ENCODE results near the gene IRF6. TPM values are rescaled to one million over a fixed set of nuclear protein-coding genes. Genes with fewer than 3 reads are reported as not detected.
A peak's percentile ranks its signal among the peaks of the same experiment; 100 is the strongest.

IRF6 gene
- total RNA-seq = 0.74 TPM
- long read RNA-seq = 0 reads

DNA sequence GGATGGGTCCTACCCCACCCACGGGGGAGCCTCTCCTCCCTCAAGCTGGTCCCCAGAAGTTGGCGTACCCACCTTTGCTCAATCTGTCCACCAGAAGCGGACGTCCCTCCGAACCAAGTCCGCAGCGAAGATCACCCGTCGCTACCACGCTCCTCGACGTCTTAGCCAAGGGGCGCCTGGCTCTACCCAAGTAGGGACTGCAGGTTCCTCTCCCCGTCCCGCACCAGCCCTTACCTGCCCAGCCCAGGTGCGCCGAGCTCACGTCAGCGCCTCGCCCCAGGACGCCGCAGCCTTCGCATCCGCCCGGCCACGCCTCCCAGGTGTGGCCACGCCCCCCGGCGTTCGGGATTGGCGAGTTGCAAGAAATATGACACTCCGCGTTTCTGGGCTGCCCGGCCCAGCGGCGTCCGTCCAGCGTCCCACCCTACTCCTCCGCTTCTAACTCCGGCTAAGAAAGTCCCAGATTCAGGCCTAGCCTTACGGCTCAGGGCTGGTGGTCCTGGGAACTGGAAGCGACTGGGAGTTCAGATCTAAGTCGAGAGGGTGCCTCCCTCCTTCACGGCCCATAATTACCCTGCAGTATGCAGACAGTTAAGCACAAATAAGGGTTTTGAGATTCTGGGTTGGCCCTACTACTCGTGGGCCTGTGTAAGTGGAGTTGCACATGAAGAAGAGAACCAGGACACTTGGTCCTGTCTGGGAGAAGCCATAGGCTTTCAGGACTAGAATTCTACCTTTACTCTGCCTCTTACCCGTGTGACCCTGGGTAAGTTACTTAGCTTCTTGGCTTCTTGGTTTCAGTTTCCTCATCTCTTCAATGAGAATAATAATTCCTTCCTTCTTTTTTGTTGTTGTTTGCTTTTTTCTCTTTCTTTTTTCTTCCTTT is at the start of gene IRF6:
IRF6 (minus strand) TSS at position 268 of the 886 bp plus-strand sequence. CDS start 4,729 bp downstream, outside the sequence.
- peak; percentile 94 for DNase-seq (ENCODE audit: low spot score)

DNA sequence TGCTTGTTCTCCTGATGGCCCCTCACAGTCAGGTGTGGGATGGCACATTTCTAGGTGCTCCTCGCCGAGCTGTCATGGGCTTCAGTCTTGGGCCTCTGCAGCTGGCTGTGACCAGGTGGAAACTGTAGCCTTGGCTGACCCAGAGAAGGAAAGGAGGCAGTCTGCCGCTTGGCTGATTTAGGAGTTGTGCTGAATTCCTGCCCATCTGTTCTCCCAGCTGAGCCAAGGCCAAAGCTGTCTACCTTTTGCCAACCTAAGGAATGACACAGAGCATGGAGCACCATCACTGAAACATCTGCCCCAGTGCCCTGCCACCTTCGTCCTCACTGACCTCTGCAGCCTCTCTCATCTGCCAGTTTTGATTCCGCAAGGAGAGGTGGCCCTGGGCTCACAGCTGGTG is 49.7 kb upstream of the IRF6 start:
- DNase-seq (ENCODE audit: low spot score) = no peak

DNA sequence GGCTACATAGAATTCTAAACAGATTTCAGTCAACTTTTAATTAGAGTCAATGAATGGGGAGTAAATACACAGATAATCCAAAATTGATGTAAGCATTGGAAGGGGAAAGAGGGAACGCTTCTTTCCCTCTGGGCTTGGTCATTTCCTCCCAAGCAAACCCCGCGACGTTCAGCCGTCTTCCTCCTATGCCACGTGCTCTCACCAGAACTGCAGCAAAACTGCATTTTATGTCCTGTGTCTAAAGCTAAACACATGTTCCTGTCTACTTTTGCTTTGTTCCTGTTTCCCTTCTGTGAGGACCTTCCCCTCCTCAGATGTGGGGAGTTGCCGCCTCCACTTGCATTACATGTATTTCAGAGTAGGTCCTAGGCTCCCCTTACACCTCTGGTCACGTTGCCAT is 49.1 kb upstream of the IRF6 start:
- no peak for DNase-seq (ENCODE audit: low spot score)

DNA sequence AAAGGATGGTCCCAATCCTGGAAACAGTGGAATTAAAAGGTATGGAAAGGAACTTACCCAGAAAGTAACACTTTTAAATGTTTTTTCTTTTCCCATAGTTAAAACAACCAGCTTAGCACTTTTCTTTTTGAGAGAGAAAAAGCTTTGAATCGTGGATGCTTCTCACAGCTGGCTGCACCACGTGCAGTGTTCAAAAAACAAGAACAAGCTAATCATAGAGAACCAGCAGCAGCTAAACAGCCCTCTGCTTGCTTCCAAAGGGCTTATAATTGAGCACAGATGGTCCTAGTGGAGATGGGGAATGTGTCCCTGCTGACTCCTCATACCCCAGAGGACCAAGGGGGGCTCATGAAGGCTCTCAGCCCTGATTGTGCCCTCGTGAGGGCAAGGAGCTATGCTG is 48.3 kb upstream of the IRF6 start:
- DNase-seq (ENCODE audit: low spot score) = no peak

DNA sequence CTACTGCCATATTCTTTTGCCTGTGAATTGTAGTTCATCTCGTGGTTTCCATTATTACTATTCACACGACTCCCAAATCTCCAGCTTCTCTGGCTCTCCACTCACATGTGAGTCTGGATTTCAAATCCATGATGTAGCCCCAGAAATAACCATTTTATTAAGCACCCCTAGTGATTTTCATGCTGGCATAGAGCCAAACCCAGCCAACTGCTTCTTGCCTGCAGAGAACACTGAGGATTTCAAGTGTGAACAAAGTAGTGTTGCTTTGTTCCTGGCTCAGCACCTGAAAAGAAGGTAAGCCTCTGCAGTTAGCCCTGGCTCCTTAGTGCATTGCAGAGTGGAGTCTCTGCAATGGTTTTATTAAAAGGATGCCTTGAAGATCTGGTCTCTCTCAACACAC is 47.7 kb upstream of the IRF6 start:
- no peak for DNase-seq (ENCODE audit: low spot score)

DNA sequence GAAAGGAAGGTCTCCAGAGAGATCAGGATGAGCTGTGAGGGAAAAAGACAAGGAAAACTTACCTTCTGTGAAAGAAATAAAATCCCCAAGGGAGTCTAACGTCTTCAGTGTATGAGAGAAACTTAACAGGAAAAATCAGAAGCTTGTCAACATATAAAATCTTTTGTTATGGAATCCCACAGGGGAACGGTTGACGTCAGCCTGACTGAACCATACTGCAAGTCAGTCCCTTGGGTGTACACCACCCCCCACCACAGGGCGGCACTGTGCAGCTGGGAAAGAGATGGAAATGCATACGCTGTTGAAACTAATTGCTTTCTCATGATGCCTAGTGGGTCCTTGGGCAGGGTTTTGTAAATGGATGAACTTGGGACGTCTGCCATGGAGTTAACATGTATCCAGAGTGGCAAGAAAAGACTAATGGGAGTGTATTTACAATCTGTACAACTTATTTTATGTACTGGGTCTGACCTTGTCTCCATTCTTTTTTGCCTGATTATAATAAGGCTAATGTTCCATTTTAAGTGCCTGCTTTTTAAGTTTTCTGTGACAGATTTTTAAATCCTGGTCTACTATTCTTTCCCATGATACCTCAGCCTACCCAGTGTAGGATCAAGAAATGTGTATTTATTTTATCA is 44.5 kb upstream of the IRF6 start:
- no peak for DNase-seq (ENCODE audit: low spot score)

DNA sequence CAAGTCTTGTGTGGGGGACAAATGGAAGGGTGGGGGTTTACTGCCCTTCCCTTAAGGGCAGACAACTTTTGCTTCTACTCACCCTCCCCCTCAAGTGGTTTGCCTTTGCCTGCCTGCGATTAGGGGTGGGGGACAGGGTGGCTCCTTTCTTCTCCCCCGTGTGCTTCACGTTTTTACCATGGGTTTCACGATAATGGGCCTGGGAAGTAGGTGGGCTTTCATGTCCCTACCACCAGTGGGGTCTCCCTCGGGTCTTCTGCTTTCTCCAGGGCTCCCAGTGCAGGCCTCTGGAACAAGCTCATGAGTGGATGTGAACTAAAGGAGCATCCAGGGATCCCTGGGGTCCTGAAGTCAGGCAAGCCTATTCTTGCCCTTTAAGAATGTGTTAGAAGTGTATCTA is 43.4 kb upstream of the IRF6 start:
- DNase-seq (ENCODE audit: low spot score) = no peak

DNA sequence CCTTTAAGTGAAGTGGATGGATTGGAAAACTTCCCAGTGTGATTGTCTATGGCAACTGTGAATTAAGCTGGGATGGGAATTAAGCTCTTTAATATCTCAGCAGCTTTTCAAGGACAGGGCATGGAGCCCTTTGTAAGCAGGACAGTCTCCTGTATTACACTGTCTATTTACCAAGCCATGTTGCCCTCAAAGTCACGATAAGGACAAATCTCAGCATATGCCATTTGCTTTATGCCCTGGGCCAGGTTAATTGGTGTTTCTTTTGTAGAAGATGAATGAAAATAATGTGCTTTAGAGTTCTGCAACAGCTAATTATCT is 39.4 kb upstream of the IRF6 start:
- no peak for DNase-seq (ENCODE audit: low spot score)

DNA sequence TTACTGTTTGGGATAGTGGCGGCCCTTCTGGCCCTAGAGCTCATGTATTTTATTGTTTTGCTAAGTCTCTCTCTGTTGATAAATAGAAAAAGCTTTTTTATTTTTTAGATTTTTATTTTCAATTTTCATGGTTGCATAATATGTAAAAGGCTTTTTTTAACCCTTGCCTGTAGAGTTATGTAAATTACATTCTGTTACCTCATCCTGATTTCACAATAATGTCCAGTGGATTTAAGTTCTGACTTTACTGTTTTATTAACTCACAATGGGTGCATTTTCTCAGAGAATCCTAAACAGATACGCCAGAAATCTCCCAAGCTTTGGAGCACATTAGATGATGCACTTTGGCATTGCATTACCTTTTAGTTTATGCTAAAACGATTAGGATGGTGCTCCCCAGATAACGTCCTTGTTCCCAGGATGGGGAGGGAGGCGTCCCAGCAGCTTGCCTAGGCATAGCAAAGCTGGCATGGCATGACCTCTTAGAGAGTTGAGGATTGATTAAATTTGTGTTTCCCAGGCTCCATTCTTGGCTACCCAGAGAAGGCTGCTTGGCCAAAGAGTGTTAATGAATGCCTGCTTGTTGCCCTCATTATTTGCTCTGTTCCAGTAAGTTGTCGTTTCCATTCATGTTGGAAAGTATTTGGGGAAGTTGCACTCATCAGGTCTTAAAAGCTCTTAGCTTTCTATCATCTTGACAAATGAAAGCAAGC is 38.9 kb upstream of the IRF6 start:
- no peak for DNase-seq (ENCODE audit: low spot score)

DNA sequence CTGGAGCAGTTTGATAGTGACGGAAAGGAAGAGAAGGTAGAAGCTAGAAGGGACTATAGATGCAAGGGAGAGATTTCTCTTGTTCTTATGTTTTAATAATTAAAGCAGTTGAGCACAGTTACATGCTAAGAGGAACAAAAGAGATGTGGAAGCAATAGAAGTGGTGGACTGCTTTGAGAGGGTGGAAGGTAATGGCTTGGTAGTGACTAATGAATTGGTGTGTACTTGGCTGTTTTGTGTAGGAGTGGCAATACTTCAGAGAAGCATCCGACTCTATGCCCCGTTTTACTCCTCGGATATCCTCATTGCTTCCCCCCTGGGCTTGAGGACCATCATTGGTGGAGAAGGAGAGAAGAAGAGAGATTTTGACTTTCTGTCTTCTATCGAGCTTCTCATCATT is 34.7 kb upstream of the IRF6 start:
- DNase-seq (ENCODE audit: low spot score) = no peak

DNA sequence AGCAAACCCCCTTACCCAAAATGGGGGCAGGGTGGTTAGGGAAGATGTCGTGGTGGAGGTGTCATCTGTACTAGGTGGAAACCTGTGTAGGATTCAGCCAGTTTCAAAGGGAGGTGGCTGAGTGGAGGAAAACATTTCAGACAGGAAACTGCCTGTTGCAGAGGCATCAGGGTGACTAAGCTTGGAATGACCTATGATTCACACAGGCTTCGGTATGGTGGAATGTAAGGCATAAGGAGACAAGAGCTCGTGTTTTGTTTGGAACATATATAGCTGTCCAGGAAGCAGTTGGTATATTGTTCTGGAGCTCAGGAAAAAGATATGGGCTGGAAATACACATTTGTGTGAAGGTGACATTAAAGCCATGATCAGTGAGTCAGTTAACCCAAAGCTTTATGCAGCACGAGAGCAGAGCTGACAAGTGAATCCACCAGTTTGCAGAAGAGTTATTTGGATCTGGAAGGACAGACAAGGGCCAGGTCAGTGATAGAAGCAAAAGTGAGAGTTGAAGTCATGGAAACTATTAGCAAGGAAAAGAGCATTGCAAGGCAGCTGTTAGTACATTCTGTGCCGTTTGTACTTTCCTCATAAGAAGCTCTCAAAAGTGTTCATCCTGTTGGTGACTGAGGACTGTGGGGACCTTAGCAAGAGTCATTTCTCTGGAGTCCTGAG is 34.1 kb upstream of the IRF6 start:
- DNase-seq (ENCODE audit: low spot score) = no peak

DNA sequence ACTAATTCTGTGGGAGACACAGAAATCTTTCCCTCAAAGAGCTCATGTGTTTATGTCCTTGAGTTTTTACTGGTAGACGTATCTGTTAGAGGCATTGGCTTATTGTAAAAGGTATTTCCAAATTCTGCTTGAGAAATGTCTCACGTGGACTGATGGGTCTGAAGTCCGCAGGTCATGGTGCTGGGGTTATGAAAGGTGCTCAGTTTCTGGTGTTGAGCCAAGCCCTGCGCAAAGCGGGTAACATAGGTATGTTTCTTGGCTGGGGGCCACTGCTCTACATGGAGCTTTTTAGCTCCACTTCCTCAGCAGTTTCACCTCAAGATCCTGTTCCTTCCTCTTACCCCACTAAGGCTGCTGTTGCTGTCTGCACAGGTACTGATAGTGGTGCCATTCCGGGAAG is 32.6 kb upstream of the IRF6 start:
- no peak for DNase-seq (ENCODE audit: low spot score)

DNA sequence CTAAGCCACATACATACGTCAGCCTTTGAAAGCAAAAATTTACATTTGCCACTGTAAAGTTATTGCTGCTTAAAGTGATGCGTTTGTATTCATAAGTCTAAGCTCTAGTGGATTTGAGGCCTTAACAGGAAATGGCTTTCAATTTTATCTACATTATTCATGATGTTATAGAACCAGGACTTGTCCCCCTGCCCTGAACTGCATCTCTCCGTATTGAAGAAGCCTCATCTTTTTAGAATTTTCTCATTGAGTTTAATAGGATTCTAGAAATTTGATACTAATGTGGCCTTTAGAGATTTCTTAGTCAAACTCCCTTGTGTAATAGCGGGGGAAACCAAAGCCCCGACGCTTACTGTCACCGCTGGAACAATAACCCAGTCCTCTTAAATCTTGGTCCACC is 31.7 kb upstream of the IRF6 start:
- no peak for DNase-seq (ENCODE audit: low spot score)

DNA sequence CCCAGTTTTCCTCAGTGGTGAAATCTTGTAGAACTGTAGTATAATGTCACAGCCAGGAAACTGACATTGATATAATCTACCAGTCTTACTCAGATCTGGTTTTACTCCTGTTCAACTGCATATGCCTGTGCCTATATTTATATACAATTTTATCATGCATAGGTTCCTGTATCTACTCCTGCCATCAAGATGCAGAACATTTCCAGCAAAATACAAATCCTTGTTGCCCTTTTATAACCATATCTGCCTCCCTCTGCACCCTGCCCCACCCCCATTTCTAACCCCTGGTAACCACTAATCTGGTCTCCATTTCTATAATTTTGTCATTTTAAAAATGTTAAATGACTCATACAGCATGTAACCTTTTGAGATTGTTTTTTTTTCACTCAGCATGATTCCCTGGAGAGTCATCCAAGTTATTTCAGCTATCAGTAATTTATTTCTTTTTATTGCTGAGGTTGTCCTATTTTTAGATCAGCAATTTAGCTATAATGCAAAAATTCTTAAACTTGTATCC is 29.9 kb upstream of the IRF6 start:
- no peak for DNase-seq (ENCODE audit: low spot score)

DNA sequence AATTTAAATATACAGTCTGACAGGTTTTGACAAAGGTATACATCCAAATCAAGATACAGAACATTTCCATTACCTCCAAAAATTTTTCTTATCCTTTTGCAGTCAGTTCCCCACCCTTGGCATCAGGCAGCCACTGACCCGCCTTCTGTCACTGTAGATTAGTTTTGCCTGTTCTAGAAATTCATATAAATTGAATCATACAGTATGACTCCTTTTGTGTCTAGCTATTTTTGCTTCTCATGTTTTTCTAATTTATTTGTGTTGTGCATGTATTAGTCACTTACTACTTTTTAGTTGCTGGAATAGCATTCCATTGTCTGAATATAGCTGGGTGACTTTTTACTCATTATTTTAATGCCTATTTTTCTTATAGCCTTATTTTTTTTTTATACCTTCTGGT is 25.7 kb upstream of the IRF6 start:
- no peak for DNase-seq (ENCODE audit: low spot score)

DNA sequence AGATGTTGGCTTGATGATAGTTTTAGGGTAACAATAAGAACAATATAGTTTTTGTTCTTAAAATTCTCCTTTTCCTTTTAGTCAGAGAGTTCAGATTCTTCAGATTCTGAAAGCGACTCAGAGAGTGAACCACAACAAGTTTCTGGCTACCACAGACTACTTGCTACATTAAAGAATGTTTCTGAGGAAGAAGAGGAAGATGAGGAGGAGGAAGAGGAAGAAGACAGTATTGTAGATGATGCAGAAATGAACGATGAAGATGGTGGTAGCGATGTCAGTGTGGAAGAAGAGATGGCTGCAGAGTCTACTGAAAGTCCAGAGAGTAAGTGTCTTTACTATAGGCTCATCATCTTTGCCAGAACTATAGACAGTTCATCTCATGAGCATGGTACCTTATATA is 24.8 kb upstream of the IRF6 start:
- DNase-seq (ENCODE audit: low spot score) = no peak

DNA sequence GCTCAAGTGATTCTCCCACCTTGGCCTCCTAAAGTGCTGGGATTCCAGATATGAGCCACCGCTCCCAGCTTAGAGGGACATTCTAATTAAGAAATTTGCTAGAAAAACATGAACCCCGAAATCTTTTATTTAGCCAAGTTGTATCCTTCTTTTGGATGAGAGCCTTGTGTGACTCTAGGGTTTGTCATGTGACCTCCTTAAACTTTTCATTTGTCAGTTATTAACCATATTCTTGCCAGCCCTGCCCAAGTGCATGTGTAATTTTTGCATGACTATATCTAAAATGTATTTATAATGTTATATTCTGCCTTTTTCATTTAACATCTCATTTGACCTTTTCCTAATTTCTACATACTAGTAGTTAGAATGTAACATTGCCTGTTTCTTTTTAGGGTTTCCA is 23.8 kb upstream of the IRF6 start:
- DNase-seq (ENCODE audit: low spot score) = no peak

DNA sequence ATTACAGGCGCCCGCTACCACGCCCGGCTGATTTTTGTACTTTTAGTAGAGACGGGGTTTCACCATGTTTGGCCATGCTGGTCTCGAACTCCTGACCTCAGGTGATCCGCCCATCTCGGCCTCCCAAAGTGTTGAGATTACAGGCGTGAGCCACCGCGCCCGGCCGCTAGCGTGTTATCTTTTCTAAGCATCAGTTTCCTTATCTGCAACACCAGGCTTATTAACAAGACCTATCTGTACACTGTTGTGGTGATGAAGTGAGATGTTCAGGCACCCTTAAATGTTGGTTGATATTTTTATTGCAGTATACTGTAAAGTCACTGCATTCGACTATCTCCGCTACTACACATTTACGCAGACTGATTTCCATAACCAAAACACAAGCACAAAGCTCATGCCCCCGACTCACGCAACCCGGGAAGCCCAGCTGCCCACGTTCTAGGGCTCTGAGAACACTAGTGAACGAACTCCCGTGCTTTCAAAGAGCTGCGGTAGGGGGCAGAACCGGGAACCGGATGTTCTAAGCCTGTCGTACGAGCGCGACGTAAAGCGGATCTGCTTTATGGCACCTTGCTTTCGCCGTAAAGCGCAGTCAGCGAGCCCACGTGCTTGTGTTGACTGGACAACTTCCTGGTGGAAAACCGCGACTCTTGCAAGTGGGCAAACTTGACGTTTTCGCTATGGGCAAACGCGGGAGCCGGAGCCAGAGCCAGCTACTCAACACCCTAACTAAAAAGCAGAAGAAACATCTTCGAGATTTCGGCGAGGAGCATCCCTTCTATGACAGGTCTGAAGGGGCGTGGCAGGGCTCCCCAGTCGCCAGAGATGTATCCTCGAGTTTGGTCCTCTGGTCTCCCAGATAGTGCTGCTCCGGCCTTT is 21.7 kb upstream of the IRF6 start, which contains the start of gene UTP25:
UTP25 (plus strand) TSS at position 589 of the 879 bp plus-strand sequence; CDS start at position 681, 92 bp downstream.
- DNase-seq (ENCODE audit: low spot score) = peak; percentile 95

DNA sequence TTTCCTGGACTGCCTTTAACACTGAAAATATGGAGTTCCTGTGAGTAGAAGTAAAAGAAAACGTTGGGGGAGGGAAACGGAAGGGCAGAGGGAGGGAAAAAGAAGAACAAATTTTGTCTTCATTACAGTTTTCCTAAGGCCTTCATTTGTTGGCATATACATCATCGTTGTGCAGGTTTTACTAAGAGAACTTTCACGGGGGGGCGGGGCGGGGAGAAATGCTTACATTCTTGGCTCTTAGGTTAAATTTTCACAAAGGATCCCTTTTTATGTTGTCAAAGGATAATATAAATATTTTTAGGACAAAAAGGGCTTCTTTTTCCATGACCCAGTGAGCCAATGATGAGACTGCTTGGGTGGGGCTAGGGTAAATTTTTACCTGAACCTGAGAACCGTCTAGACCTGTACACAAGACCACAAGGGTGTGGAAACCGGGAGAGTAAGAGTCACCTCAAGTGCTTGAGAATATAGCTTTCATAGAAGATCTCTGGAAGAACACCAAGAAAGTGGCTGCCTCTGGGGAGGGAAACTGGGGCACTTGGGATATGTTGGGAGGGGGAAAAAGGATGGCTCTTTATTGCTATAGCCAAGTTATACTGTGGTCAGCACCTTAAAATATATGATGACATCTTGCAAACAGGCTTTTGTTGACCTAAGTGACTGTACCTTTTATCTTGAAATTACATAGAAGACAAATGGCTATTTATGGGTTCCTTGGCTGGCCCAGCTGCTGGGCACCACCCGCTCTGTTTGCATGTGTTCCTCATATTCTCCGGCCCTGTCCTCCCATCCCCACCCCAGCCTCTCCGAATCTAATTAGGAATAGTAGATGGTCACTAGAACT is 19.9 kb upstream of the IRF6 start:
- no peak for DNase-seq (ENCODE audit: low spot score)
